Esophagus squamous epithelium (tissue), 5 donors: ENCODE measurements around the gene ALPK3. TPM values are rescaled to one million over a fixed set of nuclear protein-coding genes. Genes with fewer than 3 reads are reported as not detected.

ENCODE experiments used
- DNase-seq: peaks from one replicate; lab custom pipeline; 2025; lab: John Stamatoyannopoulos, UW
- H3K27ac ChIP-seq, 4 donors: fragments of 200-600 bp; sonication (generic); one replicate each; pipeline ENCODE4 v1.5.1; 2016 to 2019; ENCODE audit warnings: mild to moderate bottlenecking in 1 of 4
- H3K27me3 ChIP-seq, 4 donors: fragments of 200-600 bp; sonication (generic); 1 replicate in 3 of 4; 2 replicates in 1 of 4; pipeline versions ENCODE4 v1.5.1 to v1.6.0; 2017 to 2021; ENCODE audit warnings: antibody characterized with exemption in 1 of 4
- H3K36me3 ChIP-seq, 3 donors: fragments of 200-600 bp; sonication (generic); one replicate each; pipeline ENCODE4 v1.5.1; 2016 to 2019
- H3K4me1 ChIP-seq, 3 donors: fragments of 200-600 bp; sonication (generic); one replicate each; pipeline ENCODE4 v1.5.1; 2017 to 2019
- H3K4me3 ChIP-seq, 4 donors: fragments of 200-600 bp; sonication (generic); 1 replicate in 3 of 4; 2 replicates in 1 of 4; pipeline ENCODE4 v1.5.1; 2016 to 2019; ENCODE audit warnings: mild to moderate bottlenecking in 2 of 4, moderate library complexity in 1 of 4
- H3K9me3 ChIP-seq, 3 donors: fragments of 200-600 bp; sonication (generic); one replicate each; pipeline ENCODE4 v1.5.1; 2016 to 2019
- POLR2A ChIP-seq, 4 donors: fragments of 450-650 bp; IDR thresholded peaks; one replicate each; pipeline ENCODE4 v1.6.1; 2017; ENCODE audit warnings: antibody characterized with exemption in 4 of 4, mild to moderate bottlenecking in 4 of 4, moderate library complexity in 3 of 4
- WGBS, 2 donors: methylation state at CpG; one replicate each; pipeline ENCODE4 v1.1.5; 2018; 5-methylcytosine and 5-hydroxymethylcytosine counted together
- intact Hi-C: fragments of 100-400 bp; cut with DNase I; formaldehyde crosslinking; loops from one replicate; pipeline ENCODE4 v1.15.0; 2022
- total RNA-seq, 4 donors: library from RNA; depleted of rRNA; stranded (reverse); fragments of >200 nt; gene quantifications; one replicate each; pipeline ENCODE4 v1.1.0, GENCODE V29; 2016
- TF ChIP-seq, protein P1 (sequence below), 6 experiments: fragments of 450-650 bp in 4 of 6; fragments of 200-600 bp in 2 of 6; sonication (generic) in 2 of 6; IDR thresholded peaks; one replicate each; pipeline ENCODE4 v1.5.1; 2016 to 2019; ENCODE audit warnings: antibody characterized with exemption in 6 of 6, mild to moderate bottlenecking in 4 of 6, moderate library complexity in 4 of 6
- donor health status: DM: yes; HTN: yes; CAD: no.

ALPK3 gene
- total RNA-seq, 4 donors from 2014 or later = 1.8 to 4.2 (median 2.7) TPM

DNA sequence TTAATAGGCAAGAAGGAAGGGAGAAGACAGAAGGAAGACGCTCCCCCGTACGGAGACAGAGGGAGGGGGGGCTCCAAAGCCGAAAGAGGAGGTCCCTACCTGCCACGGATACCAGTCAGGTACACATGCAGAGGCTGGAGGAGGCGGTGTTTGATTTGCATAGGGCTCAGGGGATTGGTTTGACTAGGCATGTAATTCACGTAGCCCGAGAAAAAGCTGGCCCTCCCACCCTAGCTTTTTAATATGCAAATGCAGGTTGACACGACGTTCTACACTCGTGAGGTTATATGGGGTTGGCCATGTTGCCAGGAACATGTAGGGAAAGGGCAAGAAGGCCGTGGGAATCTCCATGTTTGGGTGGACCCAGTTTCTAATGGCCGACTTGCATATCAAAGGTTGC is 39.0 kb upstream of the ALPK3 start:
- 85 to 87% methylated on average over 12 to 13 of the region's 13 CpGs for WGBS, 2 donors
- H3K27me3 ChIP-seq = no peaks in the 10 kb centered on the region
- DNase-seq = no peak
- intact Hi-C loops = no loop called here
- no peaks in the 10 kb centered on the region for H3K4me1 ChIP-seq
- H3K36me3 ChIP-seq = peaks cover 8 to 59% (median 15%) of the 10 kb centered on the region in 3 donors
- no peak for TF ChIP-seq POLR2A (IDR thresholded peaks at IDR 0.05)
- TF ChIP-seq, protein P1, sequence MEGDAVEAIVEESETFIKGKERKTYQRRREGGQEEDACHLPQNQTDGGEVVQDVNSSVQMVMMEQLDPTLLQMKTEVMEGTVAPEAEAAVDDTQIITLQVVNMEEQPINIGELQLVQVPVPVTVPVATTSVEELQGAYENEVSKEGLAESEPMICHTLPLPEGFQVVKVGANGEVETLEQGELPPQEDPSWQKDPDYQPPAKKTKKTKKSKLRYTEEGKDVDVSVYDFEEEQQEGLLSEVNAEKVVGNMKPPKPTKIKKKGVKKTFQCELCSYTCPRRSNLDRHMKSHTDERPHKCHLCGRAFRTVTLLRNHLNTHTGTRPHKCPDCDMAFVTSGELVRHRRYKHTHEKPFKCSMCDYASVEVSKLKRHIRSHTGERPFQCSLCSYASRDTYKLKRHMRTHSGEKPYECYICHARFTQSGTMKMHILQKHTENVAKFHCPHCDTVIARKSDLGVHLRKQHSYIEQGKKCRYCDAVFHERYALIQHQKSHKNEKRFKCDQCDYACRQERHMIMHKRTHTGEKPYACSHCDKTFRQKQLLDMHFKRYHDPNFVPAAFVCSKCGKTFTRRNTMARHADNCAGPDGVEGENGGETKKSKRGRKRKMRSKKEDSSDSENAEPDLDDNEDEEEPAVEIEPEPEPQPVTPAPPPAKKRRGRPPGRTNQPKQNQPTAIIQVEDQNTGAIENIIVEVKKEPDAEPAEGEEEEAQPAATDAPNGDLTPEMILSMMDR (IDR thresholded peaks at IDR 0.05) = no peak
- H3K9me3 ChIP-seq = no peaks in the 10 kb centered on the region
- no peak overlapping the region for H3K4me3 ChIP-seq
- H3K27ac ChIP-seq = no peak overlapping the region

DNA sequence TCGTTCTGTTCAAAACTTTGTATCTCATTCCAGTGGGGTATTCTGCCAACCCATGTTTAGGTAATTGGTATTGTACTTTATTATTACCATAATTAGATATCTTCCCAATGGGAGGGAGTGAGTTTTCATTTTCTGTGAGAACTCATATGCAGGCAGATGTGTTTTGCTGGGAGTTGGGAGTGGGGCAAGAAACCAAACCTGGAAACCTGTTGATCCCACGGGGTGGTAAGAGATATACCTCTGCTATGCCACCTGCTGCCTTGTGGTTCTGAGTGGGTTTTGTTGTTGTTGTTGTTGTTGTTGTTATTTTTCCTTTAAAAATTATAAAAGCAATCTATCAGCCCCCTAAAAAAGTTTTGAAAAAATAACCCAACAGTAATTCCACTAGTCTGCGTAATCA is 36.7 kb upstream of the ALPK3 start:
- no peaks in the 10 kb centered on the region for H3K27me3 ChIP-seq
- no peaks in the 10 kb centered on the region for H3K9me3 ChIP-seq
- H3K36me3 ChIP-seq = peaks cover 24 to 61% (median 31%) of the 10 kb centered on the region in 3 donors
- WGBS, 2 donors = 90 to 96% methylated on average over 3 of the region's 3 CpGs
- no peak overlapping the region for H3K4me3 ChIP-seq
- TF ChIP-seq, protein P1 (IDR thresholded peaks at IDR 0.05) = no peak
- no peak for TF ChIP-seq POLR2A (IDR thresholded peaks at IDR 0.05)
- DNase-seq = no peak
- intact Hi-C loops = no loop called here
- peaks cover 0 to 5% (median 2%) of the 10 kb centered on the region in 3 donors for H3K4me1 ChIP-seq
- H3K27ac ChIP-seq = no peak overlapping the region

- no peaks in the 10 kb centered on the region for H3K27me3 ChIP-seq
- peaks cover 0 to 11% (median 4%) of the 10 kb centered on the region in 3 donors for H3K4me1 ChIP-seq
- no peak for DNase-seq
- H3K4me3 ChIP-seq = no peak overlapping the region
- WGBS, 2 donors = 92 to 100% methylated on average over 1 of the region's 1 CpG
- no peak overlapping the region for H3K27ac ChIP-seq
- TF ChIP-seq, protein P1 (IDR thresholded peaks at IDR 0.05) = no peak
- no peak for TF ChIP-seq POLR2A (IDR thresholded peaks at IDR 0.05)
- peaks cover 24 to 66% (median 31%) of the 10 kb centered on the region in 3 donors for H3K36me3 ChIP-seq
- intact Hi-C loops = no loop called here
- H3K9me3 ChIP-seq = no peaks in the 10 kb centered on the region
These were observed 35.7 kb upstream of the ALPK3 start for GRCh38 chr15:84781495-84781894.

GRCh38 chr15:84782346-84782745 is 34.8 kb upstream of the ALPK3 start:
- H3K4me3 ChIP-seq = no peak overlapping the region
- H3K27ac ChIP-seq = no peak overlapping the region
- no peaks in the 10 kb centered on the region for H3K9me3 ChIP-seq
- H3K27me3 ChIP-seq = no peaks in the 10 kb centered on the region
- no peak for TF ChIP-seq POLR2A (IDR thresholded peaks at IDR 0.05)
- TF ChIP-seq, protein P1 (IDR thresholded peaks at IDR 0.05) = no peak
- peaks cover 24 to 75% (median 31%) of the 10 kb centered on the region in 3 donors for H3K36me3 ChIP-seq
- intact Hi-C loops = no loop called here
- no peak for DNase-seq
- H3K4me1 ChIP-seq = peaks cover 0 to 16% (median 8%) of the 10 kb centered on the region in 3 donors

DNA sequence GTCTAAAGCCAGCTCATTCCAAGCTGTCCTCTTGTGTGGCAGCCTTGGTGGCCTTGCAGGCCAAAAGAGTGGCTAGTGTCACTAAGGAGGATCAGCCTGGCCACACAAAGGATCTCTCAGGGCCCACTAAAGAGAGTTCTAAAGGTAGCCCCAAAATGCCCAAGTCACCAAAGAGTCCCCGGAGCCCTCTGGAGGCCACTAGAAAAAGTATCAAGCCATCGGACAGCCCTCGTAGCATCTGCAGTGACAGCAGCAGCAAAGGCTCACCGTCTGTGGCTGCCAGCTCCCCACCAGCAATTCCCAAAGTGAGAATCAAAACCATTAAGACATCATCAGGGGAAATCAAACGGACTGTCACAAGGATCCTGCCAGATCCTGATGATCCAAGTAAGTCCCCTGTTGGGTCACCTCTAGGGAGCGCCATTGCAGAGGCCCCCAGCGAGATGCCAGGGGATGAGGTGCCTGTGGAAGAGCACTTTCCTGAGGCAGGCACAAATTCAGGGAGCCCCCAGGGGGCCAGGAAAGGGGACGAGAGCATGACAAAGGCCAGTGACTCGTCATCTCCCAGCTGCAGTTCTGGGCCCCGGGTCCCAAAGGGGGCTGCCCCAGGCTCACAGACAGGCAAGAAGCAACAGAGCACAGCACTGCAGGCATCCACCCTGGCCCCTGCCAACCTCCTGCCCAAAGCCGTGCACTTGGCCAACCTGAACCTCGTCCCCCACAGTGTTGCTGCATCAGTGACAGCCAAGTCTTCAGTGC is 33.5 kb upstream of the ALPK3 start:
- H3K36me3 ChIP-seq = peaks cover 24 to 68% (median 31%) of the 10 kb centered on the region in 3 donors
- no peak for DNase-seq
- no peak overlapping the region for H3K27ac ChIP-seq
- 84 to 94% methylated on average over 4 to 9 of the region's 12 CpGs for WGBS, 2 donors
- TF ChIP-seq, protein P1 (IDR thresholded peaks at IDR 0.05) = no peak
- no peak for TF ChIP-seq POLR2A (IDR thresholded peaks at IDR 0.05)
- H3K4me1 ChIP-seq = peaks cover 0 to 25% (median 11%) of the 10 kb centered on the region in 3 donors
- H3K27me3 ChIP-seq = no peaks in the 10 kb centered on the region
- H3K4me3 ChIP-seq = no peak overlapping the region
- intact Hi-C loops = no loop called here
- no peaks in the 10 kb centered on the region for H3K9me3 ChIP-seq
